C4-2B (cell line): ENCODE measurements around the gene SCLT1.

Experiments
- ZFX ChIP-seq: fragments of 450-650 bp; IDR thresholded peaks from 2 replicates; pipeline ENCODE4 v1.6.1; 2017
- TF ChIP-seq, protein P1 (sequence below): fragments of 450-650 bp; conservative IDR thresholded peaks from 2 replicates; pipeline ENCODE4 v1.5.1; 2017; ENCODE audit warnings: mild to moderate bottlenecking

DNA sequence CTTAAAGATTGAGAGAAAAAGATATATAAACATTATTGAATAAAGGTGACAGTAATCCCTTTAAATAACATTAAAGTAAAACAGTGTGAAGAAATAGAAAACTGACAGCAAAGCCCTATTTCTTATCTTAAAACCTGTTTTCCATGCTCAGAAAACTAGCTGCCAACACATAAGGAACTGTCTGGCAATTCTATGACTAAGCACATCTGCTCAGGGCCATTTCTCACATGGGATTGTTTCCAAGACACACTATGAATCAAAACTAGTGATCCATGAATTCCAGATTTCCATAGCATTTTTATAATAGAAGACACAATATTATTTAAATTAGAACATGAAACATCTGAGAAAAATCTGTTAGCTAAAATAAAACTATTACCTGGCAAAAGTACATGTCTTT is 113.4 kb downstream of the SCLT1 start:
- TF ChIP-seq, protein P1, sequence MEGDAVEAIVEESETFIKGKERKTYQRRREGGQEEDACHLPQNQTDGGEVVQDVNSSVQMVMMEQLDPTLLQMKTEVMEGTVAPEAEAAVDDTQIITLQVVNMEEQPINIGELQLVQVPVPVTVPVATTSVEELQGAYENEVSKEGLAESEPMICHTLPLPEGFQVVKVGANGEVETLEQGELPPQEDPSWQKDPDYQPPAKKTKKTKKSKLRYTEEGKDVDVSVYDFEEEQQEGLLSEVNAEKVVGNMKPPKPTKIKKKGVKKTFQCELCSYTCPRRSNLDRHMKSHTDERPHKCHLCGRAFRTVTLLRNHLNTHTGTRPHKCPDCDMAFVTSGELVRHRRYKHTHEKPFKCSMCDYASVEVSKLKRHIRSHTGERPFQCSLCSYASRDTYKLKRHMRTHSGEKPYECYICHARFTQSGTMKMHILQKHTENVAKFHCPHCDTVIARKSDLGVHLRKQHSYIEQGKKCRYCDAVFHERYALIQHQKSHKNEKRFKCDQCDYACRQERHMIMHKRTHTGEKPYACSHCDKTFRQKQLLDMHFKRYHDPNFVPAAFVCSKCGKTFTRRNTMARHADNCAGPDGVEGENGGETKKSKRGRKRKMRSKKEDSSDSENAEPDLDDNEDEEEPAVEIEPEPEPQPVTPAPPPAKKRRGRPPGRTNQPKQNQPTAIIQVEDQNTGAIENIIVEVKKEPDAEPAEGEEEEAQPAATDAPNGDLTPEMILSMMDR: no peak
- TF ChIP-seq ZFX: no peak
